NCI-H2171 (cell line): ENCODE data around the gene LRRIQ1.

Experiments used
- DNase-seq: peaks from one replicate; lab custom pipeline; 2025; lab: John Stamatoyannopoulos, UW

The LRRIQ1 gene

GRCh38 chr12:85057370-85057963 lies 21.3 kb downstream of the LRRIQ1 start:
- peak; percentile 9 for DNase-seq

GRCh38 chr12:85058339-85058738 lies 22.2 kb downstream of the LRRIQ1 start:
- no peak for DNase-seq

- no peak for DNase-seq
Measured at GRCh38 chr12:85059594-85059993, 23.4 kb downstream of the LRRIQ1 start.

GRCh38 chr12:85060916-85061315 lies 24.8 kb downstream of the LRRIQ1 start:
- DNase-seq: no peak

- peak; percentile 17 for DNase-seq
Measured at GRCh38 chr12:85065837-85066482, 29.8 kb downstream of the LRRIQ1 start.

- DNase-seq: no peak
Measured at GRCh38 chr12:85072826-85073225, 36.7 kb downstream of the LRRIQ1 start.

- DNase-seq: peak; percentile 43
Measured at GRCh38 chr12:85076688-85077430, 40.7 kb downstream of the LRRIQ1 start.

- no peak for DNase-seq
Measured at GRCh38 chr12:85085066-85085465, 48.9 kb downstream of the LRRIQ1 start.

- DNase-seq: no peak
Measured at GRCh38 chr12:85089792-85090191, 53.6 kb downstream of the LRRIQ1 start.

GRCh38 chr12:85092814-85093370 lies 56.7 kb downstream of the LRRIQ1 start:
- DNase-seq: no peak

- DNase-seq: no peak
Measured at GRCh38 chr12:85095501-85095900, 59.4 kb downstream of the LRRIQ1 start.

GRCh38 chr12:85130646-85131045 lies 94.5 kb downstream of the LRRIQ1 start:
- no peak for DNase-seq

GRCh38 chr12:85138833-85139232 lies 102.7 kb downstream of the LRRIQ1 start:
- DNase-seq: no peak

- DNase-seq: no peak
Measured at GRCh38 chr12:85147331-85147730, 111.2 kb downstream of the LRRIQ1 start.

GRCh38 chr12:85152311-85152729 lies 116.2 kb downstream of the LRRIQ1 start:
- no peak for DNase-seq

- DNase-seq: no peak
Measured at GRCh38 chr12:85155791-85156190, 119.6 kb downstream of the LRRIQ1 start.

- DNase-seq: no peak
Measured at GRCh38 chr12:85156569-85156968, 120.4 kb downstream of the LRRIQ1 start.

- DNase-seq: no peak
Measured at GRCh38 chr12:85157035-85157603, 121.0 kb downstream of the LRRIQ1 start.

GRCh38 chr12:85163752-85164321 lies 127.7 kb downstream of the LRRIQ1 start:
- no peak for DNase-seq

- DNase-seq: no peak
Measured at GRCh38 chr12:85179680-85180270, 143.6 kb downstream of the LRRIQ1 start.

- no peak for DNase-seq
Measured at GRCh38 chr12:85182699-85183098, 146.5 kb downstream of the LRRIQ1 start.

GRCh38 chr12:85183855-85184254 lies 147.7 kb downstream of the LRRIQ1 start:
- no peak for DNase-seq
